ENCODE measurements around the gene SRP14.
A peak's percentile ranks its signal among the peaks of the same experiment; 100 is the strongest.
"Not testable (repeated sequence)": the region's sequence is repeated elsewhere in the genome, so short reads cannot be mapped to it uniquely, and the experiment has no call there.

SRP14 gene

DNA sequence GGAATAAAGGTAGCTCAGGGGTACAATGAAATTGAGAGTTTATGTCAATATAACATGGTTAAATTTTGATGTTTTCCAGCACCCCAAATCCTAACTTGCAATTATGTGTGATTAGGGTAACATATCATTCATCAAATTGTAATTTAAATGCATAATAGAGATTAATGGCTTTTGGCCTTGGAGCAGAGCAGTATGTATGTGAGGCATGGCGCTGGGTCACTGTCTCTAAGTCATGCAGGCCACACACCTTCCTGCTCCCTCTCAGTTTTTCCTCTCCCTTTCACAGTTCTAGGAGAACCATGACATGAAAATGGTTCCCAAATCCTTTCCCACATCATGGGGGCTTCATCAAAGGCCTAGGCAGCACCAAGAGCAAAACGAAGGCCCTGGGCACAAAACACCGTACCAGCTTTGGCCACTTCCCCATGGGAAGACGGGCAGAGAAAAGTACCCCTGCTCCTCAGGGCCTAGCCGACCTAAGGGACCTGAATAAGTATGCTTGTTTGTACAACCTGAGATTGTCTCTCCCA is 3.9 kb upstream of the SRP14 start:
- TF ChIP-seq, protein P1, sequence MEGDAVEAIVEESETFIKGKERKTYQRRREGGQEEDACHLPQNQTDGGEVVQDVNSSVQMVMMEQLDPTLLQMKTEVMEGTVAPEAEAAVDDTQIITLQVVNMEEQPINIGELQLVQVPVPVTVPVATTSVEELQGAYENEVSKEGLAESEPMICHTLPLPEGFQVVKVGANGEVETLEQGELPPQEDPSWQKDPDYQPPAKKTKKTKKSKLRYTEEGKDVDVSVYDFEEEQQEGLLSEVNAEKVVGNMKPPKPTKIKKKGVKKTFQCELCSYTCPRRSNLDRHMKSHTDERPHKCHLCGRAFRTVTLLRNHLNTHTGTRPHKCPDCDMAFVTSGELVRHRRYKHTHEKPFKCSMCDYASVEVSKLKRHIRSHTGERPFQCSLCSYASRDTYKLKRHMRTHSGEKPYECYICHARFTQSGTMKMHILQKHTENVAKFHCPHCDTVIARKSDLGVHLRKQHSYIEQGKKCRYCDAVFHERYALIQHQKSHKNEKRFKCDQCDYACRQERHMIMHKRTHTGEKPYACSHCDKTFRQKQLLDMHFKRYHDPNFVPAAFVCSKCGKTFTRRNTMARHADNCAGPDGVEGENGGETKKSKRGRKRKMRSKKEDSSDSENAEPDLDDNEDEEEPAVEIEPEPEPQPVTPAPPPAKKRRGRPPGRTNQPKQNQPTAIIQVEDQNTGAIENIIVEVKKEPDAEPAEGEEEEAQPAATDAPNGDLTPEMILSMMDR (conservative IDR thresholded peaks at IDR 0.05; ENCODE audit: low read depth, low read length), result no peak
- no peak overlapping the region for H3K4me3 ChIP-seq (ENCODE audit: low read length)
- DNase-seq (ENCODE audit: low read depth), result no peak

DNA sequence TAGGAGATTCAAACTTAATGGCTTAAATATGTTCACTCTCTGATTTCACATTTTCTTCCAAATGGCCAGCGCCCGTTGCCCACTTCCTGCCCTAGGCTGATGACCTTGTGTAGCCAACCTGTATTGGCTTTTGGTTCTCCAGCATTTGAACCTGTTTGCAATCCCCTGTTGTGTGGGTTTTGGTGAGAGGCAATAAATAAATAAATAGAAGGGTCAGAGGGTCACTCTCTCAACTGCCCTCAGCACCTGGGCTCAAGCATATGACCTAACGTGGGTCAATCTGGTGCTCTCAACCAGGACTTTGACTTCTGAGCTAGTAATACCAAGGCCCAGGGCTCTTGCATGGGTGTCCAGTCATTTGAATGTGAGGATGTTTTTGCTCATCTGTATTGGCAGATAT is 1.8 kb upstream of the SRP14 start:
- DNase-seq (ENCODE audit: low read depth), result no peak
- no peak overlapping the region for H3K4me3 ChIP-seq (ENCODE audit: low read length)
- TF ChIP-seq, protein P1 (conservative IDR thresholded peaks at IDR 0.05; ENCODE audit: low read depth, low read length), result no peak

DNA sequence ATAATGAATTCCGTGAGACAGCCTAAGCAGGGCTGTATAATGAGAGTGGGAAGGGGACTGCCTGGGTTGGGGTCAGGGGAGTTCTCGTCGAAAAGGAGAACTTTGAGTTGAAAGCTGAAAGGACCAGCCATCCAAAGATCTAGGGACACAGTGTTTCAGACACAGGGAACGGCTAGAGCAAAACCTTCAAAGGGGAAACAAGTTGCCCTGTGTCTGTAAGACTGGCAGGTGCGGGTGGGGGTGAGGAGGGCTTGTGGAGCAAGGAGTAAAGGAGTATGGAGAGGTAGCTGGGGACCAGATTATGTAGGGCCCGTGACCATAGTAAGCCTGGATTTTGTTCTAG is 1.3 kb upstream of the SRP14 start:
- H3K4me3 ChIP-seq (ENCODE audit: low read length), result no peak overlapping the region
- no peak for DNase-seq (ENCODE audit: low read depth)
- TF ChIP-seq, protein P1 (conservative IDR thresholded peaks at IDR 0.05; ENCODE audit: low read depth, low read length), result no peak

DNA sequence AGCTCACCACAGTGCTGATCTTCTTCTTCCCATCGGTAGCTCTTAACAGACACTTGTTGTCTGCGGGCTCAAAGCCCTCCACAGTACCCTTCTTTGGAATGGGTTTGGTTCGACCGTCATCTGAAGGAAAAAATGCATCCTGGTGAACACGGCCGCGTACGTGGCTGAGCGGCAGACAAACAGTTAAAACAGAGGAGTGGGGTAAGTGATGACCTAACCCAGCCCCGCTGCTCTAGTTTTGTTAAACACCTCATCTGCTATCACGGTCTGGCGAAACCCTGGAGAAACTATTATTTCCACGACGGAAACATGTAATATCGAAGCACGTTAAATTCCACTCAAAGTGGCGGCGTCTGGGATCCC is 725 bp downstream of the SRP14 start:
- H3K4me3 ChIP-seq (ENCODE audit: low read length), result peak overlapping the region; percentile 95
- DNase-seq (ENCODE audit: low read depth), result no peak
- TF ChIP-seq, protein P1 (conservative IDR thresholded peaks at IDR 0.05; ENCODE audit: low read depth, low read length), result no peak

DNA sequence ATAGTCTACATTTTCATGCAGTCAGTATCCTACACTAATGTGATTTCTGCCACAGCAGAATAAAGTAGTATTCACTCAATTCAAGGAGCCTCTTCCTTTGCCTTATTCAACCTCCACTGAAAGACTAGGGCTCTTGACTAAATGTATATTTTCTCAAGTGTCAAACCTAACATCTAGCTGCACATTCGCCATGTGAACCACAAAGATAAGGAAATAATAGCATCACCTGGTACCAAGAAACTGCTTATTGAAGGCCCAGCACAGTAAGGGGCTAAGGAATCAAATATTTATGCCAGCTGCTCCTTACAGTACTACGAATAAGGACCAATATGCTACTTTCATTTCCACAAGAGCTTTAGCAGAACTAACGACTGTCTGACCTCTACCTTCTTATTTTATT is 1.3 kb downstream of the SRP14 start:
- TF ChIP-seq, protein P1 (conservative IDR thresholded peaks at IDR 0.05; ENCODE audit: low read depth, low read length), result no peak
- no peak for DNase-seq (ENCODE audit: low read depth)
- peak overlapping the region; percentile 95 for H3K4me3 ChIP-seq (ENCODE audit: low read length)

DNA sequence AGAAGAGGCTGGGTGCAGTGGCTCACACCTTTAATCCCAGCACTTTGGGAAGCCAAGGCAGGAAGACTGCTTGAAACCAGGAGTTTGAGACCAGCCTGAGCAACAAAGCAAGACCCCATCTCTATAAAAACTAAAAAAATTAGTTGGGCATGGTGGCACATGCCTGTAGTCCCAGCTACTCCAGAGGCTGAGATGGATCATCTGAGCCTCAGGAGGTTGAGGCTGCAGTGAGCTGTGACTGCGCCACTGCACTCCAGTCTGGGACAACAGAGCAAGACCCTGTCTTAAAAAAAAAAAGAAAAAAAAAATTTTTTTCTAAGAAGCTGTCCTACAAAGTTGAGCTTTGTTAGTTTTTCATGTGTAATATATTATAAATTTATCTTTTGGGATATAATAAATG is 3.8 kb downstream of the SRP14 start:
- DNase-seq (ENCODE audit: low read depth); H3K4me3 ChIP-seq (ENCODE audit: low read length): not testable (repeated sequence)

DNA sequence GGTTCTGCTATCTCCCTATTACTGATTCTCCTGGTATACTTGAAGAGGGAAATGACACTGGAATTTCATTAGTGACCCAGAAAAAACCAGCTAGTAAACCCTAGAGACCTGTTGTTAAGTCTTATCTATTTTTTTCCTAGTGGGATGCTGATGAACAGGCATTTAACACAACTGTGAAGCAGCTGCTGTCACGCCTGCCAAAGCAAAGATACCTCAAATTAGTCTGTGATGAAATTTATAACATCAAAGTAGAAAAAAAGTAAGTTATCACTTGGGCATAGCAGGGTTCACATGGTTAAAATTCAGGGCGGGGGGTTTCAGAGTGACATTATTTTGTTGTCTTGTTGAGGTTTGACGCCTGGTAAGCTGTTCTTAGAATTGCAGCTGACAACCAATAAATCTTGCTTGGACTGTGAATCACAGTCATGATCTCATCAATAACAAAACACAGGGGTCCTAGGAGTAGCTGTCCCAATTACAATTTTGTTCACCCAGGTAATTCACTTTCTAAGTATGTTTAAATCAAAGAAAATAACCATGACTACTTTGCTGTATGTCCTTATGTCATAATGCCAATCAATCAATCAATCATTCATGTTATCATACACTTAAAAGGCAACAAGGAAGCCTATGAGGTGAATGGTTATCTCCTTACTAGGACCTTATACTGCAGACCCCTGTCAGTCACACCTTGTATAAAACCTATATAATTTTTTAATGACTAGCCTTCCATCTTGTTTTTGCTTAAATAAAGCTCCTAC is 4.6 kb downstream of the SRP14 start:
- H3K4me3 ChIP-seq (ENCODE audit: low read length), result no peak overlapping the region
- no peak for DNase-seq (ENCODE audit: low read depth)
- TF ChIP-seq, protein P1 (conservative IDR thresholded peaks at IDR 0.05; ENCODE audit: low read depth, low read length), result no peak
